Fibroblast of skin of back (primary cell): ENCODE data around the gene AIM2.
"Not testable (repeated sequence)": the region's sequence is repeated elsewhere in the genome, so short reads cannot be mapped to it uniquely, and the experiment has no call there.

Source experiments
- DNase-seq: peaks from one replicate; pipeline ENCODE4 v3.0.0-alpha.2; 2013

The AIM2 gene

DNA sequence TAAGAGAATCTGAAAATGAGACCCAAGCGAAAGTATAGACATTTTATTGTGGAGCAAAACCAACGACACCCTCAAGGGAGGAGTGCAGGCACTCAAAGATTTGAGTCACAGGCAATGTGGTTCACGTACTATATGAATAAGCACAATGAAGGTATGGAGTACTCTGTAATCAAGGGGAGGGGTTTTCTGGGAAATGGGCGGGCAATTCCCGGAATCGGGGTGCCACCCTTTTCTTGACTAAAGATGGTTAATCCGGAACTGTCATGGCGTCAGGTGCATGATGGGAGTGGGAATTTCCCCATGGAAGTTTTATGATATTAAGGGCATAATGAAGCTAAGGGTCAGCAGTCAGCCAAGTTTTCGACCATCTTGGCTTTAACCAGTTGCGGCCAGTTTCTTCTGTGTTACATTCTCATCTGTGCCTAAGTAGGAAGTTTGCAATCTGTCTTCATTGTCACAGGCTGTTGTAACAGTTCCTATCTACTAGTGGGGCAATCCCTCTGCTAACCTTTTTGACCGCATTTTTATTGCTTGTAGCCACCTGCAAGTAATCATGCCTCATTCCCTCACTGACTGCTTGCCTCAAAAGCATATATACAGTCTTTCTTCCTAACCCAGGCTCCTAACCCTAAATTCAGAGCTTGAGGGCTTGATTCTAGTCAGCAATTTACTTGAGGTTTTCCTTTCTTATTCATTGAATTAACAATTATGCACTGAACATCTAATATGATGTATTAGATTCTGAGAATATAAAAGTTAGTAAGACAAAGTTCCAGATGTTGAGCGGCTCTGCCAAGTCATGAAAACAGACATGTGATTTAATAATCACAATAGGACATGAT is 775 bp upstream of the AIM2 start:
- DNase-seq = no peak

DNA sequence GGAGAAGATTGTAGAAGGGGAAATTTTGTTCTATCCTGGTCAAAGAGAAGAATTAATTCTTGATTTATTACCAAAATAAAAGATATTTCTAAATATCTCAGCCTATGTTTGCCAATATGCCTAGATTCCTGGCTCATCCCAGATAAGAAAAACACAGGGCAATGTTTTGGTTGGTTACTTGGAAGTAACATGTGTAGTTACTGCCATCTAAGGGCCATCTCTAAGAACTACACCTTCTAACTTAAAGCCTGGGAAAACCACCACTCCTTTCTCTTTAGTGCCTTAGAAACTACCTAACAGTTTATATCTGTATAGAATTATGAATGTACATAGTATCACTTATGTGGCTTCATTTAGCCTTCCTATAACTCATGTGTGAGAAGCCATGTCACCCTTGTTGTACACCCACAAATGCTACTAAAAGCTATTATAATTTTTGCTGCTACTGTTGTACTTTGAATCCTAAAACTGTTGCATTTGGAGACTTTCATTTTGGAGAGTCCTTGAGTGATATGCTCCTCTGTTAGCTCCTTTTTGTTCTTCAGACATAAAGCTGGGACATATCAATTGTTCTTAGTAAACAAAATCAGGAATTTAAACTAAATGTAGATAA is 4.5 kb downstream of the AIM2 start:
- peak; percentile 68 for DNase-seq

DNA sequence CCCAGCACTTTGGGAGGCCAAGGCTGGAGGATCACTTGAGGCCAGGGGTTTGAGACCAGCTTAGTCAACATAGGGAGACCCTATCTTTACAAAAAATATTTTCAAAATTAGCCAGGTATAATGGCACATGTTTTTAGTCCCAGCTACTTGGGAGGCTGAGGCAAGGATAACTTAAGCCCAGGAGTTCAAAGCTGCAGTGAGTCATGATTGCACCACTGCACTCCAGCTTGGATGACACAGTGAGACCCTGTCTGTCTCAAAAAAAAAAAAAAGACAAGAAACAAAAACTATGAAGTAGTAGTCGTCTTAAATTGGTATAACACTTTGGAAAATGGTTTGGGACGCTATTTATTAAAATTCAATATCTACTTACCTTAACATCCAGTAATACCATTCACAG is 7.7 kb downstream of the AIM2 start:
- DNase-seq = peak; percentile 48

DNA sequence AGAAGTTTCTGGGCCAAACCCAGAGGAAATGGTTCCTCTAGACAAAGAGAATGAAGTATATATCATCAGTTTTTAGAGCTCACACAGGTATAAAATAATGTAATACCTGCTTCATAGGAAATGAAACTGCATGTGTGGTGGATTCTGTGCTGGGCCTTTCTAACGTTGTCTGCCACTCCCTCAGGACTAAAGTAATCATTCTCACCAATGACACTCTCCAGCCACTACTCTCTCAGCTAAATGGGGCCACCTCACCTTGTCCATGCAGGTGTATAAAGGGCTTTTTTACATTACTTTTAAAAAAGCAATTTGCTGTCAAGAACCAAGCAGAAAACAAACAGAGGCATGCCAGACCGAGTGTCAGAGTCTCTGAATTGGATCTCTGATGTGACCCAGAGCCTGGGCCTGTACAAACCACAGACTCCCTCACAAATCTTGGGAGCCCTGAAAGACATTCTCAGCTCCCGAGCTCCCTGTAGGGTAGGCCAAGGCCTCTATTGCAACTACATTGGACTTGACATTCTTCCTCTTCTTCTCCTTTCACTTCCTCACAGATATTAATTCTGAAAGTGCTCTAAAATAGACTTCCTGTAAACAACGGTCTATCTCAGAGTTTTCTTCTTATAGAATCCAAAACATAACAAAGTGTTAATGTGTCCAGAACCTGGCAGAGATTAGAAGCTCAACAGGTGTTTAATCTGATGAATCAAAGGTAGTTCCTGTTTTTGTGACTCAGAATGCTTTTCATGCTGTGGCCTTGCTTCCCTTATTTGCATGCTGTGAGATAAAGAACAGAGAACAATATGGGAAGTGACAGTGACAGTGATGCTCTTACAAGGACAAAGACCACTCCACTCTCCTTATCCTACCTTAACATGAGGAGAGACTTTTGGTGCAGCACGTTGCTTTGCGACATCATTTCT is 8.6 kb downstream of the AIM2 start:
- DNase-seq = no peak

DNA sequence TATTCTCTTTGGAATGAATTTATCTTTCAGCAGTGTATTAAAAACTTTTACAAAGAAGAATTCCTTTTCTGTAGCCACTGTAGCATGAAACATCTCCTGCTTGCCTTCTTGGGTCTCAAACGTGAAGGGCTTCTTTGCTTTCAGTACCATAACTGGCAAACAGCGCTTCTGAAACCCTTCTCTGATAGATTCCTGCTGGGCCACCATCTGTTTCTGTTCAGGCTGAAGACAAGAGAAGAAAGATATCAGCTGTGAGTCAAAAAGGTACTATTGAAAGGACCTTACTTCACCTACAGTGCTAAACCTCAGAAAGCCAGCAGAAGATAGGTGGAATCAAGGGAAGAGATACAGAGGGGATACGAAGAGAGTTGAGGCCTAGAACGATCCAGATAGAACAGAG is 10.5 kb downstream of the AIM2 start:
- no peak for DNase-seq

DNA sequence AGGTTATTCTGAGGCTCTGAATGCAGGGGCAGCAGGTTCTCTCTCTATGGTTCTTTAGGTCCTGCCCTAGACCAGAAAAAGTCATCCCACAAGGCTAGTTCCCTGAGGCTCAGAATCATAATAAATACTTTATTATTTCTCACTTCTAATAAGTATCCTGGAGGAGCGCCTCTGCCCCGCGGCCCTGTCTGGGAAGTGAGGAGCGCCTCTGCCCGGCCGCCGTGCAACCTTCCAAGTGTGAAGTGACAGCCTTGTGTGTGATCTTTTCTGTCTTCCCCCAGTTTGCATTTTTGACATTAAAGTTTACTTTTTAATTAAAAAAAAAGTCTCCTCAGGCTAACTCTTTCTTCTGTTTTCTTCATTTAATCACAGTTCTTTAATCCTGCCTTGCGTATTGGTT is 11.5 kb downstream of the AIM2 start:
- DNase-seq = no peak

DNA sequence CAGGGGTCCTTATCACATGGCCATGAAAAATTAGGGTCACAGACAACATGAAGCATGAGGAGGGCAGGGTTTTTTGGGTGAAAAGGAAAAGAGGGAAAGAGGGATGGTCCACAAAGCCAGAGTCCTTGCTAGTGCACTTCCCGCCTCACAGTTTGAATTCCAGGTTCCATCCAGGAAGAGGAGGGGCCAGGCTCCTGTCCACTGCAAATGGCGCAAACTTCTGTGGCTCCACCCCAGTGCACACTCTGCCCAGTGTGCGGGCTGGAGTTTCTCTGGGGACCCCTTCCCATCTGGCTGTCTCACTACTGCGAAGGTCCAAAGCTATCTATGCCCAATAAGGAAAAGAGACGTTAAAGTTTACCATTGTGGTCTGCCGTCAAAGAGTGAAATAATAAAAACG is 17.8 kb downstream of the AIM2 start:
- DNase-seq = no peak

DNA sequence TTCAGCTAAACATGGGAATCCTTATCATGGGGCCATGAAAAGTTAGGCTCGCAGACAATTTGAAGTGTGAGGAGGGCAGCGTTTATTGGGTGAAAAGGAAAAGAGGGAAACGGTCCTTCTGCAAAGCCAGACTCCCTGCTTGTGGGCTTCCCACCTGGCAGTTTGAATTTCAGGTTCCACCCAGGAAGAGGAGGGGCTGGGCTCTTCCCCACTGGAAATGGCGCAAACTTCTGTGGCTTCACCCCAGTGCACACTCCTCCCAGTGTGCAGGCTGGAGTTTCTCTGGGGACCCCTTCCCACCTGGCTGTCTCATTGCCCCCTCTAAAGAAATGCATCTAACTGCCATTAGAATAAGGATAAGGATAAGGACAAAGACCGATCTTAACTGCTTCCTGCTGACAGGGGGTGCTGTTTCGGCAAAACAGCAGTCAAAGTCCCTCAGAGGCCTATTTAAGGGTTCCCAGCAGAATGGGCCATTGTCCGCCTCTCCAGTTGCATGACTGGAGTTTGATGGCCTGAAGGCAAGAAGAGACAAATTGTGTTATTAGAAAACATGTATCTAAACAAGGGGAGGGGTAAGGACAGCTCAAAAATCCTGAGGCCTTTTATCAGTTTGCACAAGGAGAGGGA is 20.4 kb downstream of the AIM2 start:
- no peak for DNase-seq

GRCh38 chr1:159055181-159055641 is 21.4 kb downstream of the AIM2 start:
- no peak for DNase-seq

- peak; percentile 49 for DNase-seq
Observed at GRCh38 chr1:159054427-159054826, 22.1 kb downstream of the AIM2 start.

DNA sequence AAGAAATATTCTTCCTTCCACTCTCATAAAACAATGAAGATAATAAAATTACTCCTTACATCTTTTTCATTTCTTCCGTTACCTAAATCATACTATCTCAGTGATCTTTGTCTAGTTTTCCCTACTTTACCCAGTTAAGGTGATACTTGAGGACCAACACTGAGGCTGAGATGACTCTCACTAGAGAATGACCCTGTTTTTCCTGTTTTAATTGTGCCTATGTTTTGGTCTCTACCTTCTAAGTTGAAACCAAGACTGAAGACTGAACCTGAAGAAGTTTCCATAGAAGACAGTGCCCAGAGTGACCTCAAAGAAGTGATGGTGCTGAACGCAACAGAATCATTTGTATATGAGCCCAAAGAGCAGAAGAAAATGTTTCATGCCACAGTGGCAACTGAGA is 25.1 kb downstream of the AIM2 start:
- DNase-seq = no peak

GRCh38 chr1:159046486-159046885 is 30.1 kb downstream of the AIM2 start:
- not testable (repeated sequence) for DNase-seq

- no peak for DNase-seq
Observed at GRCh38 chr1:159040893-159041724, 35.5 kb downstream of the AIM2 start.

GRCh38 chr1:159040206-159040605 is 36.4 kb downstream of the AIM2 start:
- DNase-seq = peak; percentile 91

DNA sequence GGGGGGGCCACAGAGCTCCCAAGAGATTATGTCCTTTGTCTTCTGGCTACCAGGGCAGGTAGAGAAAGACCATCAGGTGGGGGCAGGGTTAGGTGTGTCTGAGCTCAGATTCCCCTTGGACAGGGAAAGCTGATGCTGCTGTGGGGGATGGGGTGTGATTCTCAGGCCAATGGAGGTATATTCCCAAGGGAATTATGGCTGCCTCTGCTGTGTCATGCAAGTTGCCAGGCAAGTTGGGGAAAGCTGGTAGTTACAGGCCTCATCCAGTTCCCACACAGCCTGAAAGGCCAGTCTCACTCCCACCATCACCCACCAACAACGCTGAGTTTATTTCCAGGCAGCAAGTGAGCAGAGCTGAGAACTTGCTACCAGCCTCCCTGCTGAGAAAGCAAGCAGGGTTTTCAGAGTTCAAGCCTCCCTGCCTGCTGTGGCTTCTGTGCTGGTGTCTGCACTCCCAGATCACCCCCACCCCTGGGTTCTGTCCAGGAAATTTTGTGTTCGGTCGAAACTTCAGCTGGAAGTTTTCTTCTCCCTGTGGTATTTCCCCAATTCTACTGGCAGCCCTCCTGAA is 45.6 kb downstream of the AIM2 start:
- peak; percentile 35 for DNase-seq

DNA sequence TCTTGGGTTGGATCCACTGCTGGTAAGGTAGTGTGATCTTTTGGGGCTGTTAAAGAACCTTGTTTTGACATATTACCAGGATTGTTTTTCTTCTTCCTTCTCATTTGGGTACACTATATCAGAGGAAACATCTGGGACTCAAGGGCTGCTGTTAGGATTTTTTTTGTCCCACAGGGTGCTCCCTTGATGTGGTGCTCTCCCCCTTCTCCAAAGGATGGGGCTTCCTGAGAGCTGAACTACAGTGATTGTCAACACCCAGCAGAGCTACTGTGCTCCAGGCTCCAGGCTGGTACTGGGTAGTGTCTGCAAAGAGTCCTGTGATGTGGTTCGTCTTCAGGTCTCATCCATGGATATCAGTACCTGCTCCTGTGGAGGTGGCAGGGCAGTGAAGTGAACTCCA is 46.3 kb downstream of the AIM2 start:
- DNase-seq = no peak

- DNase-seq = not testable (repeated sequence)
Observed at GRCh38 chr1:159026841-159027240, 49.7 kb downstream of the AIM2 start.

GRCh38 chr1:159025043-159025442 is 51.5 kb downstream of the AIM2 start:
- no peak for DNase-seq

GRCh38 chr1:159023723-159024122 is 52.8 kb downstream of the AIM2 start:
- no peak for DNase-seq

GRCh38 chr1:159015440-159015909 is 61.1 kb downstream of the AIM2 start:
- DNase-seq = peak; percentile 88

DNA sequence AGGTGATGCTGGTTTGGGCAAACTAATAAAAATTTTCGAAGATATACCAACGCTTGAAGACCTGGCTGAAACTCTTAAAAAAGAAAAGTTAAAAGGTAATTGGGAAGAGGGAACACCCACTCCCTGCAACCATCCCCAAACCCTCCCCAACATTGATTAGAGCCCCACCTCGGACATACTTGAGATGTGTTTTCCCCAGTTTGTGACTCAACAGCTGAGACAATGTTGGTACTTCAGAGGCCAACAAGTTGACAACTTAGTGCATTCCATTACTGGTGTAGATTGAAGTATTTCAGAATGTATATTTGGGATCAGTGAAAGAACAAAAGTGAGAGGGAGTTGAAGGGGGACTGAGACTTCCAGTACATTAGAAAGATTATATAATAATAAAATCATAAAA is 61.7 kb downstream of the AIM2 start:
- no peak for DNase-seq
